AG04450 (cell line): ENCODE measurements around the gene ARL6IP6. TPM values are rescaled to one million over a fixed set of nuclear protein-coding genes. Genes with fewer than 3 reads are reported as not detected.

Experiments used
- CTCF ChIA-PET: fragments of 300-600, 350-600 bp; formaldehyde crosslinking; extraction: SDS; loops from one replicate; lab custom pipeline; 2022; ENCODE audit warnings: antibody characterized with exemption, inconsistent platforms; lab: Charles Lee
- POLR2A ChIA-PET: fragments of 350-600 bp; formaldehyde crosslinking; extraction: SDS; loops from one replicate; lab custom pipeline; 2021; ENCODE audit warnings: antibody characterized with exemption, inconsistent platforms; lab: Yijun Ruan, JAX
- DNase-seq: peaks from one replicate; pipeline ENCODE4 v3.0.0-alpha.2; 2011; ENCODE audit warnings: low read depth, low spot score
- H3K27ac ChIP-seq: one replicate; pipeline ENCODE4 v1.5.1; 2012; ENCODE audit warnings: low read depth, low read length, control low read depth
- H3K27me3 ChIP-seq: one replicate; pipeline ENCODE4 v1.6.0; 2012; ENCODE audit warnings: low read length; ENCODE audit not compliant: control insufficient read depth, insufficient read depth
- H3K4me3 ChIP-seq: 2 replicates; pipeline ENCODE4 v1.5.1; 2011; ENCODE audit warnings: mild to moderate bottlenecking, low read depth, low read length, control low read depth
- H3K9me3 ChIP-seq: 2 replicates; pipeline ENCODE4 v1.5.1; 2012; ENCODE audit warnings: low read length; ENCODE audit not compliant: control insufficient read depth, insufficient read depth
- CTCF ChIP-seq: IDR thresholded peaks from 2 replicates; pipeline ENCODE4 v1.5.1; 2011; ENCODE audit warnings: low read depth, low read length, control low read depth, inconsistent platforms
- polyA plus RNA-seq: library from polyadenylated mRNA; depleted of rRNA; stranded (reverse); fragments of >200 nt; gene quantifications from 2 replicates; pipeline ENCODE4 v1.2.3, GENCODE V29; 2011

ARL6IP6 gene
- polyA plus RNA-seq, 1 experiment = 28.1 TPM

- no peak for TF ChIP-seq CTCF
- H3K9me3 ChIP-seq = no peaks in the 10 kb centered on the region
- POLR2A ChIA-PET = no interaction called here
- no peaks in the 10 kb centered on the region for H3K27me3 ChIP-seq
- no peak for DNase-seq
- no peak overlapping the region for H3K4me3 ChIP-seq
- CTCF ChIA-PET = interaction anchor here (0.7 kb wide), 1 partner anchor 32 kb away, joined by 3 read pairs; no protein-coding TSS in a partner anchor
- no peak overlapping the region for H3K27ac ChIP-seq
These were observed 35.0 kb upstream of the ARL6IP6 start for GRCh38 chr2:152683400-152683799.

GRCh38 chr2:152686321-152686720, 32.1 kb upstream of the ARL6IP6 start:
- DNase-seq = no peak
- H3K9me3 ChIP-seq = no peaks in the 10 kb centered on the region
- no peaks in the 10 kb centered on the region for H3K27me3 ChIP-seq
- CTCF ChIA-PET = interaction anchor here (0.7 kb wide), 1 partner anchor 18 kb away, joined by 3 read pairs; no protein-coding TSS in a partner anchor
- H3K27ac ChIP-seq = no peak overlapping the region
- H3K4me3 ChIP-seq = no peak overlapping the region
- POLR2A ChIA-PET = no interaction called here
- no peak for TF ChIP-seq CTCF

- POLR2A ChIA-PET = no interaction called here
- Histone ChIP-seq H3K9me3 (no peaks in the 10 kb centered on the region), H3K27me3 (no peaks in the 10 kb centered on the region), H3K4me3 (no peak overlapping the region), H3K27ac (no peak overlapping the region)
- no peak for TF ChIP-seq CTCF
- DNase-seq = no peak
- CTCF ChIA-PET = no interaction called here
These were observed 25.4 kb upstream of the ARL6IP6 start for GRCh38 chr2:152693033-152693432.

- CTCF ChIA-PET = no interaction called here
- Histone ChIP-seq H3K4me3 (peak overlapping the region; percentile 36), H3K9me3 (no peaks in the 10 kb centered on the region), H3K27ac (peak overlapping the region; percentile 66), H3K27me3 (no peaks in the 10 kb centered on the region)
- no peak for TF ChIP-seq CTCF
- POLR2A ChIA-PET = interaction anchor here (0.7 kb wide), 1 partner anchor 524 kb away, joined by 3 read pairs; no protein-coding TSS in a partner anchor
- no peak for DNase-seq
These were observed 24.2 kb upstream of the ARL6IP6 start for GRCh38 chr2:152694161-152694661.

- ChIA-PET POLR2A (no interaction called here), CTCF (interaction anchor here (0.6 to 1.5 kb wide), 2 partner anchors 19 to 289 kb away, joined by 3 read pairs; no protein-coding TSS in a partner anchor)
- Histone ChIP-seq H3K4me3 (no peak overlapping the region), H3K27me3 (no peaks in the 10 kb centered on the region), H3K27ac (no peak overlapping the region), H3K9me3 (0 out of 2 replicates have a peak, but pooled peaks cover 2% of the 10 kb centered on the region)
- no peak for DNase-seq
- TF ChIP-seq CTCF = no peak
These were observed 22.7 kb upstream of the ARL6IP6 start for GRCh38 chr2:152695763-152696162.
